NCI-H1092 treated with DMSO at 0.1 percent for 48 hours (cell line): ENCODE data around the gene HAGHL.
"Not testable (repeated sequence)": the region's sequence is repeated elsewhere in the genome, so short reads cannot be mapped to it uniquely, and the experiment has no call there.

ENCODE experiments used
- DNase-seq: peaks from one replicate; lab custom pipeline; 2025; lab: John Stamatoyannopoulos, UW

Gene HAGHL

DNA sequence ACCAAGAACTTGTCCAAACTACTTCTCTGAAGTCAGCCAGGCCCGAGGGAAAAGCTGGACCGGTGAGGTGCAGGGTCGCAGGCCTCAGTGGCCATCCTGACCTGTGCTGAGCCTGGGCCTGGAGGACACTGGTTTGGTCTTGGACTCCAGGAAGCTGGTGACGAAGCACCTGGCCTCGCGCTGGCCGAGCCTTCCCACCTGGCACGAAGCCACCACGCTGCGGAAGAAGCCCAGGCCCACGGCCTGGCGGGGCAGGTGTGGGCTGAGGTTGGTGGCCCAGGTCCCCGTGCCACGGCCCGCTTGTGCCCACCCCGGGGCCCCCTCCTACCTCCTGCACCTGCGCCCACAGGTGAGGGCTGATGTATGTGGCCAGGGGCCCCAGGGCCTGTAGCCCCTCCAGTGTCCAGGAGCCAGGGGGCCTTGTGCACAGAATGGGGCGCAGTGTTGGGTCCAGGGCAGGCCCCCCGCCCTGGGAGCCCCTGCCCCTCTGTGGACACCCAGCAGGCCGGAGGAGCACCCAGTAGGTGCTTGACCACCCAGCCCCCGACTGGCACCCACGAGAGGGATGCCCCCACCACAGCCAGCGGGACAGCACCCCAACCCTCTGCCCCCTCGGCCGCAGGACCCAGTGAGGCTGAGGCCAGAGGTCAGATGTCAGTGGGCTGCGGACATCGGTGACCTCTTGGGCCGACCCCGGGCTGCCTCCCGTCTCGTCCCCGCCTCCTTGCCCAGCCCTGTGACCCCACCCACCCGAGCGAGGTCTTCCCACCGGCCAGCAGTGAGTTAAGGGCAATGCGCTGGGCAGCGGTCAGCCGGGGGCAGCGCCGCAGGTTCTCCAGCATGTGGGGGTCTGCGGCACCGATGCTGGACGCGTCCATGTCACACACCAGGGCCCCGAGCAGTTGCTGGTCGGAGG lies 47.4 kb downstream of the HAGHL start:
- DNase-seq = no peak

DNA sequence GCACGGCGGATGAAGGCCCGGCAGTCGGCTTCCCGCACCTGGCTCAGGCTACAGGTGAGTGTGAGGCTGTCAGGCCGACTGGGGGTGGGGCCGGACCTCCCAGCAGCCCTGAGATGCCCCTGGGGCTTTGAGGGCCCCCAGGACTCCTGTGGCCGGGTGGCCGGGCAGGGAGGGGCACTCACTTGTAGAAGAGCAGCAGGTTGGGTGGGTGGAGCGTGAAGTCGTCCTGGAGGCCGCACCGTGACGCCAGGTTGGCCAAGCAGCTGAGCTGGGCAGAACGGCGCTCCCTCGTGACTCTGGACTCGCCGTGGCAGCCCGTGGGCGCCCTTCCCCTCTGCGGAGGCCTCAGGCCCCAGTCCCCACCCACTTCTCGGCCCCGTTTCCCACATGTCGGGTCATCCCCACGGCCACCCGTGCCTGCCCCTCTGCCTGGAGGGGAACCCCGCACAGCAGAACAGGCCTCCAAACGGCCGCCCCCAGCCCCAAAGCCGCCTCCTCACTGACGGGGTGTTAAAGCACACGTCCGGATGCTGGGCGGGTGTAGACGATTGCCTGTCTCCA lies 48.4 kb downstream of the HAGHL start:
- DNase-seq = no peak

DNA sequence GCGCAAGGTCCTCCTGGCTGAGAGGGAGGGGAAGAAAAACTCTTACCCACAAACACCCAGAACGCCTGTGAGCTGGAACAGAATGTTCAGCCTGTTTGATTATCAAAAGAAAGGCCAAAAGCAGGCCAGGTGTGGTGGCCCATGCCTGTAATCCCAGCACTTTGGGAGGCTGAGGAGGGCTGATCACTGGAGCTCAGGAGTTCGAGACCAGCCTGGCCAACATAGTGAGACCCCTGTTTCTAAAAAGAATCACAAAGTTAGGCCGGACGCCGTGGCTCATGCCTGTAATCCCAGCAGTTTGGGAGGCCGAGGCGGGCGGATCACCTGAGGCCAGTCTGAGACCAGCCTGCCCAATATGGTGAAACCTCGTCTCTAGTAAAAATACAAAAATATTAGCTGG lies 49.4 kb downstream of the HAGHL start:
- DNase-seq = not testable (repeated sequence)

DNA sequence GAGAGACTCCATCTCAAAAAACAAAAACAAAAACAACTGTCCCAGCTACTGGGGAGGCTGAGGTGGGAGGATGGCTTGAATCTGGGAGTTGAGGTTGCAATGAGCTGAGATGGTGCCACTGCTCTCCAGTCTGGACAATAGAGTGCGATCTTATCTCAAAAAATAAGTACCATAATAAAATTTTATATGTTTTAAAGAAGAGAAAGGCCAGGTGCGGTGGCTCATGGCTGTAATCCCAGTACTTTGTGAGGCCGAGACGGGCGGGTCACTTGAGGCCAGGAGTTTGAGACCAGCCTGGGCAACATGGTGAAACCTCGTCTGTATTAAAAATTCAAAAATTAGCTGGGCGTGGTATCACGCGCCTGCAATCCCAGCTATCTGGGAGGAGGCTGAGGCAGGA lies 49.9 kb downstream of the HAGHL start:
- no peak for DNase-seq

DNA sequence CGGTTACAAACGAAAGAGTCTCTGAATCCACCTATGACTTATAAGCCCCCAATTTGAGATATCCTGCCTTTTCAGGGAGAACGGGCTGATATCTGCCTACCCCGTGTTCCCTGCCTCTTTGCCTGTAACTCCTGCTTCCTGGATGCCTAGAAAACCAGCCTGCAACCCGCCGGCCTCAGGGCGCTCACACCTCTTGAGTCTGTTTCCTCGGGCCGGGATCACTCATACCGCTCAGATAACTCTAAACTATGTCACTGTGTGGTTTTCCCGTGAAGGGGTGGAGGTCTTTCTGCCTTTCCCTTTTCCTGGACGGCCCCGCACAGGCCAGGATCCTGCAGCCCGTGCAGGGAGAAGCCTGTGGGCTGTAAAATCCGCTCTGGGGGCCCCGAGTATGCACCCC lies 50.9 kb downstream of the HAGHL start:
- no peak for DNase-seq

DNA sequence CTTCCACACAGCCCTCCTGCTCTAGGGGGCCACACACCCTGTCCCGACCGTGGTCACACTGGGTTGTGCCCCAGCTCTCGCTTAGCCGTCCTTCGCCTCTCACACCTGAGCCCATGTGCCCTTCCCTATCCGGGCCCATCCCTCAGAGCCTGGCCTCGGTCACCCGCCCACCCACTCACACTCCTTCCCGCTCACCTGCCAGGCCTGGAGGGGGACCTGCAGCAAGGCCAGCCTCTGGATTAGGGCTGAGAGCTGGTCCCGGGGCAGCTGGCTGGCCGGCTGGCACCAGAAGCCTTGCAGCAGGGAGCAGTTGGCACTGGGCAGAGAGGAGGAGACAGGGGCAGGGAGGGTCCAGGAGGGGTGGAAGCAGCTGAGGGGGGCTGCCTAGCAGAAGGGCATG lies 51.5 kb downstream of the HAGHL start:
- no peak for DNase-seq

DNA sequence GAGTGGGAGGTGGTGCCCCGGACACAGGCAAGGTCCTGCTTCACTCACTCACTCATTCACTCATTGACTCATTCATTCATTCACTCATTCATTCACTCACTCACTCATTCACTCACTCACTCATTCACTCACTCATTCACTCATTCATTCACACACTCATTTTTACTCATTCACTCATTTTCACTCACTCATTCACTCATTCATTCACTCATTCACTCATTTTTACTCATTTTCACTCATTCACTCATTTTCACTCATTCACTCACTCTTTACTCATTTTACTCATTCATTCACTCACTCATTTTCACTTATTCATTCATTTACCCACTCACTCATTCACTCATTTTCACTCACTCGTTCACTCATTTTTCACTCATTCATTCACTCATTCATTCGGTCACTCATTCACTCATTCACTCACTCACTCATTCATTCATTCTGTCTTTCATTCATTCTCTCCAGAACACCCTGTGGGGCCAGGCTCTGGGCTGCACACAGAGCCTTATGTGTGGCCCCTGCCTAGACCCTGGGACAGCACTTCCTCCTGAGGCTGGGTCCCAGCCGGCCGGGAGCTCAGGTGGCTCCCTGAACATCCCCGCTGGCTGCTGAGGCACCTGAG lies 52.1 kb downstream of the HAGHL start:
- DNase-seq = no peak
